ENCODE measurements around the gene MACROD1.

DNA sequence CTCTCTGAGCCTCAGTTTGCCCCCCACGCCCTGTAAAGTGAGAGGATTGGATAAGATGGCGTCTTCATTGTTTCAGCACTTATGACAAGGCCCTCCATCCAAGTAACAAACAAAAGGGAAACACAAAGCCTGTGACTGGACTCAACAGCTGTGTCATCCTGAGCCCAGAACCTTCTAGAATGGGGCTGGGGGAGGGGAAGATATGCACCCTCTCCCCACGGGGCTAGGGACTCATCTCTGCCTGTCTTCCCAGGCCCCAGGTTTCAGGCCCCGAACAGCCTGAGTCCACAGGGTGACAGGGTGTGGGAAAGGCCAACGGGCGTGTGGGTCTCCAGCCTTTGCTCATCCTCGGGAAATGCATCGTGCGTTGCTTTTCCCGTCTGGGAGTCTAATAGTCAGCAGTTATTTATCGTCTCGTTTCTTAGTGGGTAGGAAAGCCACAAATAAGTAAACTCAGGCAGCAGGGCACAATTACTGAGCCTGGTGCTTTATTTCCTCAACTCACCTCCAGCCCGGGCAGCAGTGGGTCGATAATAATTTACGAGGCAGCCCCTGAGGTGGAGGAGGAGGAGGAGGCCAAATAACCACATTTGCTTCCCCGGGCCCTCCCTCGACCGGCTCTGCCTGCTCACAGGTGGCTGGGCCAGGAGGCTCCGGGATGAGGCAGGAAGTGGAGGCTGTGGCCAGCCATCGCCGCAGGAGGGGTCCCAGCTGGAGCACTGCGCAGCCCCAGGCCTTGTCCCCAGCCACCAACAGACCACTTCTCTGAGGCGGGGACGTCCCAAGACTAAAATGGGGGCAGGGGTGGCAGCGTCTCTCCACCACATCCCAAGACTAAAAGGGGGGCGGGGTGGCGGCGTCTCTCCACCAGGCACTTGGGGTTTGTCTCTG, 75.8 kb downstream of the MACROD1 start:
- TF ChIP-seq GATA3 (IDR thresholded peaks at IDR 0.05; ENCODE audit: low read depth, low read length) (no peak), GATA2 (IDR thresholded peaks at IDR 0.05; ENCODE audit: low read depth, low read length) (no peak)
